Activated naive CD8-positive, alpha-beta T cell treated with anti-CD3 and anti-CD28 coated beads for 36 hours (primary cell): ENCODE data around the gene DCC. TPM values are rescaled to one million over a fixed set of nuclear protein-coding genes. Genes with fewer than 3 reads are reported as not detected.

Experiments
- DNase-seq: peaks from one replicate; pipeline ENCODE4 v3.0.0; 2021
- H3K27ac Mint-ChIP-seq: one replicate; pipeline ENCODE4 v1.8.0; 2022; ENCODE audit warnings: mild to moderate bottlenecking, moderate library complexity, mixed read lengths
- H3K27me3 Mint-ChIP-seq: one replicate; pipeline ENCODE4 v1.8.0; 2022; ENCODE audit warnings: mild to moderate bottlenecking, mixed read lengths
- H3K36me3 Mint-ChIP-seq: one replicate; pipeline ENCODE4 v1.8.0; 2021; ENCODE audit warnings: mild to moderate bottlenecking, mixed read lengths
- H3K4me1 Mint-ChIP-seq: one replicate; pipeline ENCODE4 v1.8.0; 2021; ENCODE audit warnings: mixed read lengths
- H3K4me3 Mint-ChIP-seq: one replicate; pipeline ENCODE4 v1.8.0; 2022; ENCODE audit warnings: mild to moderate bottlenecking, moderate library complexity, mixed read lengths
- H3K9me3 Mint-ChIP-seq: one replicate; pipeline ENCODE4 v1.8.0; 2022; ENCODE audit warnings: mixed read lengths
- total RNA-seq, 2 experiments: library from RNA; stranded (reverse); gene quantifications; one replicate each; pipeline ENCODE4 v1.2.3, GENCODE V29; 2021

The DCC gene
- total RNA-seq, 2 experiments from 2014 or later, result not detected

DNA sequence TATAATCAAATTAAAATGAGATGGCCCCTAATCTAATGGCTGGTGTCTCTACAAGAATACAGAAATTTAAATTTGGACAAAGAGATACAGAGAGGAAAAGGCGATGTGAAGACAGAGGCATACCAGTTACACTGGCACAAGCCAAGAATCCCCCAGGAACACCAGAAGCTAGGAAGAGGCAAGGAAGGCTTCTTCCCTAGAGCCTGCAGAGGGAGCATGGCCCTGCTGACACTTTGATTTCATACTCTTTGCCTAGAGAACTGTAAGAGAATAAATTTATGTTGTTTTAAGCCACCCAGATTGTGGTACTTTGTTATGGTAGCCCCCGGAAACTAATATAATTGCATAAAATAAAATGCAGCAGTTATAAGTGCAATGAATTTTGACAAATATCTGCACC, 1213.0 kb downstream of the DCC start:
- no peak overlapping the region for H3K4me3 Mint-ChIP-seq
- no peaks in the 10 kb centered on the region for H3K27me3 Mint-ChIP-seq
- H3K9me3 Mint-ChIP-seq, result peaks cover 4% of the 10 kb centered on the region
- no peaks in the 10 kb centered on the region for H3K36me3 Mint-ChIP-seq
- no peak for DNase-seq
- H3K27ac Mint-ChIP-seq, result no peak overlapping the region
- no peaks in the 10 kb centered on the region for H3K4me1 Mint-ChIP-seq

DNA sequence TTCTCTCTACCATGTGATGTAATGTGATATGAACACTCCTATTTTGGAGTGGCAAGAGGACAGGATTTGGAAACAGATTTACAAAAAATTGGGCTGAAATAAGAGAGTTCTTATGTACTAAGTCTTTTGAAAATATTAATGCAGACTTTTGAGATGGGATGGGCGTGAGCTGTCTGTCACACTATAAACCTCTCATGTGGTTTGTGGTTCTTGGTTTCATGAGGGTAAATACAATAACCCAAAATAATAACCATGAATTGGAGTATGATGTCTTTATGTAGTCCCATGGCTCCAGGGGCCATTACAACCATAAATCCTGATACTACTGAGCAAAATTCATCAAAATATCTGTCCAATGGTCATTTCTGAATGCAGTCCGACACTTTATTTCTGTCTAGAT, 1216.5 kb downstream of the DCC start:
- H3K9me3 Mint-ChIP-seq, result peaks cover 7% of the 10 kb centered on the region
- no peak overlapping the region for H3K4me3 Mint-ChIP-seq
- H3K4me1 Mint-ChIP-seq, result no peaks in the 10 kb centered on the region
- H3K36me3 Mint-ChIP-seq, result no peaks in the 10 kb centered on the region
- no peak for DNase-seq
- no peaks in the 10 kb centered on the region for H3K27me3 Mint-ChIP-seq
- H3K27ac Mint-ChIP-seq, result no peak overlapping the region

DNA sequence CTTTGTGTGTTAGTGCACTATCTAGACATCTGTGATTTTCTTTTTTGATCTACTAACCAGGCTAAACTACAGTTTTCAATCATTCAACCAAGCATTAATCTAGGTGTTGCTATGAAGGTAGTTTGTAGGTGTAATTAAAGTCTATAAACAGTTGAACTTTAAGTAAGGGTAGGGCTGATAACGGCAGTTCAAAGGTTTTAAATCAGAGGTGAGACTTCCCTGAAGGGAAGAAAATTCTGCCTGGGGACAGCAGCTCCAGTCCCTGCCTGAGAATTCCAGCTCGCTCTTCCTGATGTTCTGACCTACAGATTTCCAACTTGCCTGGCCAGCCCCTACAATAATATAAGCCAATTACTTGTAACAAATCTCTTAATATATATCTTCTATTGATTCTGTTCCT, 1220.5 kb downstream of the DCC start:
- DNase-seq, result no peak
- Mint-ChIP-seq H3K4me1 (no peaks in the 10 kb centered on the region), H3K9me3 (peaks cover 9% of the 10 kb centered on the region), H3K27me3 (no peaks in the 10 kb centered on the region), H3K36me3 (no peaks in the 10 kb centered on the region), H3K4me3 (no peak overlapping the region), H3K27ac (no peak overlapping the region)

DNA sequence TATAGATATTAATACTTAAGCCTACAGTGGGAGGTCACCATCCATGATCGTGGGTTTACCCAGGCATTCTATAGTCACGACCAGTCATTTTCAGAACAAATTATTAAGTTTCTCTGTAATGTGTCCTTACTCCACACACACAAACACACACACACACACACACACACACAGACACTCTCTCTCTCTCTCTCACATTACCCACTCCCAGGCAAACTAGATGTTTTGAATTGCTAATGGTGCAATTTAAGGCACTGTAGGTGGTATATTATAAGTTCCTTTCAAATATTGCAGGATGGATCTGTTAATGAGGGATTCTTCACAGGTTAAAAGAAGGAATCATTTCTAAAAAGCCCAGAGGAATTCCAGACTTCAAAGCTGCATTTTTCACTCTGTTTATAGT, 1226.6 kb downstream of the DCC start:
- Mint-ChIP-seq H3K27me3 (peaks cover 4% of the 10 kb centered on the region), H3K9me3 (peaks cover under 1% of the 10 kb centered on the region), H3K27ac (no peak overlapping the region), H3K4me3 (no peak overlapping the region), H3K36me3 (no peaks in the 10 kb centered on the region), H3K4me1 (no peaks in the 10 kb centered on the region)
- DNase-seq, result no peak

DNA sequence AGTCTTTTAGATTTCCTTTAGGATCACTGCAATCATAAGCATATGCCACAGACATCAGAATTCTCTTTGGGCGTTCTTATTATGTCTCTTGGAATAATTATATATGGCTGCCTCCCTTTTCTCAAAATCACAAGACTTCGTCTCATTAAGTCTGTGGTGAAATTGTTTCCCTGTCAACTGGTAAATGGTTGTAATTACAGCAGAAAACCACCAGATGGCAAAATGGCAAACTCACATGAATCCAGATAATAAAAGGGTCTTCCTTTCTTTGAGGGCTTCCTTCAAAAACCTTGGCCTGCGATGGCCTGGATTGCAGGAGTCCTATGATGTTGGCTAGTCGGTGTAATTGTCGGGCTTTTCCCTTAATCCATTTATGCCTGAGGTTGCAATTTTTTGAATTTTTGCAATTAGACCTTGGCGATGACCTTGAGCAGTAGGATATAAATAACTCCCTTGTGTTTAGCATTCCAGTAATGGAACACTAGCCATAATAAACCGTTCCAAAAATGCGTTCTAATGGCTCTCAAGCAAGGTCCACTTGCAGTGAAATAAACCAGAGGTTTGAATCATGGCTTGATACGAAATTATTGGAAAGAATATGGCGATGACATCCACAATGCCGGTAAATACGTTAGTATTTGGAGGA, 1228.1 kb downstream of the DCC start:
- no peak for DNase-seq
- Mint-ChIP-seq H3K9me3 (no peaks in the 10 kb centered on the region), H3K4me1 (no peaks in the 10 kb centered on the region), H3K4me3 (no peak overlapping the region), H3K36me3 (no peaks in the 10 kb centered on the region), H3K27me3 (peaks cover 4% of the 10 kb centered on the region), H3K27ac (no peak overlapping the region)
